ENCODE data around the gene TMEM151B. TPM values are rescaled to one million over a fixed set of nuclear protein-coding genes. Genes with fewer than 3 reads are reported as not detected.

Gene TMEM151B
- total RNA-seq, 2 donors from 2014 or later, result 0.11 to 2.6 TPM

DNA sequence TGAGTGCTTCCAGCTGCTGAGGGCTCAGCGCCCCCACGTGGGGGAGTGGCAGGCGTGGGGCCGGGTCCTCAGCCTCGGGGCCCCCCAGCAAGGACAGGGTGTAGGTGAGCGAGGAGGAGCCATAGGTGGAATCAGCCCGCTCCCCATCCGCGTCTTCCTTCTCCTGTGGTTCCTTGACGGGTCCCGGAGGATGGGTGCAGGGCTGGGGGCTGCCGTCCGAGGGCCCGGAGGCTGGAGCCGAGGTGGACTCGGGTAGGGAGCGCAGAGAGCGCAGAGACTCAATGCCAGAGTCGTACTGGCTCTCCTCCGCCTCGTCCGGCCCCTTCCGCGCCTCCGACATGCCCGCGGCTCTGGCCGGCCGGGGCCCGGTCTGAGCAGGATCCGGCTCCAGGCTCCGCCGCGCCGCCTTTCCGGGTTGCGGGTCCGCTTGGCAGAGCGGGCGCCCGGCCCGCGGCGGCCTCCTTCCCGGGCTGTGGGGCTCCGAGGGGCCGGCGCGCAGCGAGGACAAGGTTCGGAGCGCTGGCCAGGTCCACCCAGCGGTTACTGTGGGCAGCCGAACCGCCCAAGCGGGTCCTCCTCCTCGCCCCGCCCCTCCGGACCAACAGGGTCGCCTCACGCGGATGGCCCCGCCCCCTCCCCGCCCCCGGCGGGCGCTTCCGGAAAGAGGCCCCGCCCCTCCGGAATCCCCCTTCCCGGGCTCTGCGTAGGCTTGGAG lies 5.1 kb upstream of the TMEM151B start, which contains the start of gene NFKBIE:
NFKBIE (minus strand) TSS at position 545 of the 715 bp plus-strand sequence; CDS start at position 340, 205 bp downstream.
- DNase-seq (ENCODE audit: low spot score), result peak; percentile 96
- H3K27ac ChIP-seq, result peak within 1 kb of the TSS; percentile 84 to 87
- TF ChIP-seq, protein P1, sequence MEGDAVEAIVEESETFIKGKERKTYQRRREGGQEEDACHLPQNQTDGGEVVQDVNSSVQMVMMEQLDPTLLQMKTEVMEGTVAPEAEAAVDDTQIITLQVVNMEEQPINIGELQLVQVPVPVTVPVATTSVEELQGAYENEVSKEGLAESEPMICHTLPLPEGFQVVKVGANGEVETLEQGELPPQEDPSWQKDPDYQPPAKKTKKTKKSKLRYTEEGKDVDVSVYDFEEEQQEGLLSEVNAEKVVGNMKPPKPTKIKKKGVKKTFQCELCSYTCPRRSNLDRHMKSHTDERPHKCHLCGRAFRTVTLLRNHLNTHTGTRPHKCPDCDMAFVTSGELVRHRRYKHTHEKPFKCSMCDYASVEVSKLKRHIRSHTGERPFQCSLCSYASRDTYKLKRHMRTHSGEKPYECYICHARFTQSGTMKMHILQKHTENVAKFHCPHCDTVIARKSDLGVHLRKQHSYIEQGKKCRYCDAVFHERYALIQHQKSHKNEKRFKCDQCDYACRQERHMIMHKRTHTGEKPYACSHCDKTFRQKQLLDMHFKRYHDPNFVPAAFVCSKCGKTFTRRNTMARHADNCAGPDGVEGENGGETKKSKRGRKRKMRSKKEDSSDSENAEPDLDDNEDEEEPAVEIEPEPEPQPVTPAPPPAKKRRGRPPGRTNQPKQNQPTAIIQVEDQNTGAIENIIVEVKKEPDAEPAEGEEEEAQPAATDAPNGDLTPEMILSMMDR (IDR thresholded peaks at IDR 0.05), result peak in 1 of 2 donors; percentile 37
- H3K36me3 ChIP-seq, result no peaks in the 10 kb centered on the region
- peaks cover 0 to 28% of the 10 kb centered on the region in 2 donors for H3K4me1 ChIP-seq
- H3K4me3 ChIP-seq, result peak within 1 kb of the TSS; percentile 58 to 82
- no peaks in the 10 kb centered on the region for H3K9me3 ChIP-seq
- peaks cover 0 to 3% of the 10 kb centered on the region in 2 donors for H3K27me3 ChIP-seq

- Histone ChIP-seq H3K27me3 (peaks cover 0 to 7% of the 10 kb centered on the region in 2 donors), H3K4me3 (peak overlapping the region in 1 of 2 donors; percentile 82), H3K27ac (peak overlapping the region in 1 of 2 donors; percentile 84), H3K9me3 (no peaks in the 10 kb centered on the region), H3K4me1 (peaks cover 0 to 28% of the 10 kb centered on the region in 2 donors), H3K36me3 (no peaks in the 10 kb centered on the region)
- TF ChIP-seq, protein P1 (IDR thresholded peaks at IDR 0.05), result no peak
- DNase-seq (ENCODE audit: low spot score), result no peak
Observed at GRCh38 chr6:44265722-44266233, 4.5 kb upstream of the TMEM151B start.

- H3K27me3 ChIP-seq, result peaks cover 0 to 7% of the 10 kb centered on the region in 2 donors
- H3K36me3 ChIP-seq, result no peaks in the 10 kb centered on the region
- H3K4me1 ChIP-seq, result peaks cover 0 to 32% of the 10 kb centered on the region in 2 donors
- no peak overlapping the region for H3K27ac ChIP-seq
- no peak for DNase-seq (ENCODE audit: low spot score)
- no peaks in the 10 kb centered on the region for H3K9me3 ChIP-seq
- H3K4me3 ChIP-seq, result no peak overlapping the region
- TF ChIP-seq, protein P1 (IDR thresholded peaks at IDR 0.05), result no peak
Observed at GRCh38 chr6:44266347-44266746, 3.9 kb upstream of the TMEM151B start.

GRCh38 chr6:44267252-44267651 lies 3.0 kb upstream of the TMEM151B start:
- H3K4me1 ChIP-seq, result peaks cover 0 to 32% of the 10 kb centered on the region in 2 donors
- no peaks in the 10 kb centered on the region for H3K36me3 ChIP-seq
- H3K4me3 ChIP-seq, result no peak overlapping the region
- H3K27ac ChIP-seq, result no peak overlapping the region
- TF ChIP-seq, protein P1 (IDR thresholded peaks at IDR 0.05), result no peak
- DNase-seq (ENCODE audit: low spot score), result no peak
- H3K9me3 ChIP-seq, result no peaks in the 10 kb centered on the region
- H3K27me3 ChIP-seq, result peaks cover 0 to 7% of the 10 kb centered on the region in 2 donors

DNA sequence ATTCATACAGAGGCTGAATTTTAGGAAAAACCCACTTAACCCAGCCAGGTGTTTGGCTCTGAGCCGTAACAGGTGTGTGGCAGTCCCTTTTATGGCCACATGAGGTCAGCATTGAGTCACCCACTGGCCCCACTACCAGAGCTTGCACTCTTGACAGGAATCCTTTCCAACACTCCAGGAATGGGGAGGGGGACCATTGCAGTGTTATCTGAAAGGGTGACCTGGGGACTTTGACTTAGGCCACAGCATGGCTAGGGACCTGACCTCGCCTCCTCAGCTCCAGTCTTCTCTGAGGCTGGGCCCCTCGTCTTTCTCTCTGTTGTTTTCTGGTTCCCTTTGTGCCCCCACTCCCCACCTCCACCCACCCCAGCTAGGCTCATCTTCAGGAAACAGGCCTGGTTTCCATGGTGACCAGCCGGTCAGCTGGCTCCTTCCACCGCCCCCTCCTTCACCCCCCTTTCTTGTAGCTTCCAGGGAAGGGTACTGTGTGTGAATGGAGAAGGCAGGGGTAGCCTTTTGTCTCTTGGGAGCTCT lies 2.1 kb upstream of the TMEM151B start:
- H3K4me1 ChIP-seq, result peaks cover 0 to 23% of the 10 kb centered on the region in 2 donors
- H3K36me3 ChIP-seq, result no peaks in the 10 kb centered on the region
- TF ChIP-seq, protein P1 (IDR thresholded peaks at IDR 0.05), result peak; percentile 83 to 89
- H3K27me3 ChIP-seq, result peaks cover 0 to 7% of the 10 kb centered on the region in 2 donors
- H3K4me3 ChIP-seq, result no peak overlapping the region
- H3K27ac ChIP-seq, result no peak overlapping the region
- DNase-seq (ENCODE audit: low spot score), result no peak
- H3K9me3 ChIP-seq, result no peaks in the 10 kb centered on the region

All from right atrium auricular region (tissue), 2 donors.